DMS153 (cell line): ENCODE measurements around the gene NFKBIA.
"Not testable (repeated sequence)": the region's sequence is repeated elsewhere in the genome, so short reads cannot be mapped to it uniquely, and the experiment has no call there.

Experiments used
- DNase-seq: peaks from one replicate; lab custom pipeline; 2025; lab: John Stamatoyannopoulos, UW

Gene NFKBIA

DNA sequence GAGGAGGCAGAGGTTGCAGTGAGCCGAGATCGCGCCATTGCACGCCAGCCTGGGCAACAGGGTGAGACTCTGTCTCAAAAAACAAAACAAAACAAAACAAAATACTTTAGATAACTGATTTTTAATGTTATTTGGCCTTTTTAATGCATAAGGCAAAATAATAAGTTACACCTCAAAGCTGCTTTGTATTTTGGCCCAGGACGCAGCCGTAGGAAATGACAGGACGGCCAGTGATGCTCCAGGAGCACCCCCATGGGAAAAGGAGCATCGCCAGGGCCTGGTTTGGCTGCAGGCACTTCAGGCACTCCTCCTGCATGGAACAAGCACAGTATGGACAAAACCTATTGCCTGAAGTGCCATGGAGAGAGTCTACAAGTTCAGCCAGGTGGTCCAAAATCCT lies 3.5 kb upstream of the NFKBIA start:
- DNase-seq = no peak

DNA sequence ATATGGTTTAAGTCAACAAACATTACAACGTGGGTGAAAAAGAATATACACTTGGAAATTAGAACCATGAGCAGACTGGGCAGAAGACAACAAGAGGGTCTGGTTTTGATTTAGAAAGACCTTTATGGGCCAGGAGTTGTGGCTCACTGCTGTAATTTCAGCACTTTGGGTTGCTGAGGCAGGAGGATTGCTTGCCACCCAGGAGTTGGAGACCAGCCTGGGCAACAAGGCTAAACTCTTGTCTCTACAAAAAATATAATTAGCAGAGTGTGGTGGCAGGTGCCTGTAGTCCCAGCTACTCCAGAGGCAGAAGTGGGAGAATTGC lies 2.7 kb upstream of the NFKBIA start:
- DNase-seq = no peak

DNA sequence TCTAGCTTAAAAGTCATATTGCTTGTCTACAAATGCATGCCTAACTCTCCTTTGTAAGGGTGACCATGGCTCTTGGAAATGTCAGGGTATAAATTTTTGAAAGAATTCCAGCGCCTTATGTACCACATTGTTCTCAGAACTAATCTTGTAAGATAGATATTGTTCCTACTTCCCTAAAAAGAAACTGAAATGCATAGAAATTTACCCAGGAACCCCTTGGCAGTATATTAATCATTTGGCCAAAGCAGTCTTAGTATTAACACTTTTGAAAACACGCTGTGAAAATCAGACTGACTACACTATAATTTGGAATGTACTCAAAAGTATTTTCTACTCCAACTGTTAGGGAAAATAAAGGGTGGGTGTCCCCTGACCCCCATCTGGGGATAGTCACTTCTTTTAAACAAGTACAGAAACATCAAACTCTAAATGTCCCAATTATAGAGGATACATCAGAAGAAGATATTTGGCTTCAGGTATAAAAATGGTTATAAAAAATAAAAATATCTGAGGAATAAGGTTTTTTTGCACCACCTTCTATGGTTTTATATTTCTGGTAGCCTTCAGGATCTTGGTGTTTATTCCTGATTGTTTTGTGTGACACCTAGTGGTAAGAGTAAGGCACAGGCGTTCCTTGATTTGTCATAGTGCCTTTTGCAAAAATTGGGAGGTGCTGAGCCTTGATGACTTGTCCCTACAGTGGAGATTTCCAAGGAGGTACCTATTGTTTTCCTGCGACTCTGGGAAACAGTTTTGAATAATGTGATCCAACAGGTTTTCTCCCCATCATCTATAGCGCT lies 2.2 kb upstream of the NFKBIA start:
- DNase-seq = peak; percentile 38

DNA sequence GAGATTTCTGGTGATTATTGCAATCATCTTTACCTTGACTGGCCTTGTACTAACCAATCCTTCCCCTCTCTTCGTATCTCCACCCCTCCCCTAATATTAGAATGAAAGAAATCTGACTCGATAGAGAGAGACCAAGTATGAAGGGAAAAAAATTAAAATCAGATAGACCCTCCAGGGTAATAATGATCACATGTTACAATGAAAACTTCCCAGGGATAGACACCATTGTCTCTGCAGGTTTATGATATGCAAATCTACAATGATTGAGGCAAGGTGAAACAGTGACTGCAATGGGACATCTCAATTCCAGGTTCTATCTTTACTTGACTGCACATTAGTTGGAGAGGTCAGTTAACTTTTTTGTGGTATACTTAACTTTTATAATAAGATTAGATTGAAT lies 1.5 kb upstream of the NFKBIA start:
- DNase-seq = no peak

DNA sequence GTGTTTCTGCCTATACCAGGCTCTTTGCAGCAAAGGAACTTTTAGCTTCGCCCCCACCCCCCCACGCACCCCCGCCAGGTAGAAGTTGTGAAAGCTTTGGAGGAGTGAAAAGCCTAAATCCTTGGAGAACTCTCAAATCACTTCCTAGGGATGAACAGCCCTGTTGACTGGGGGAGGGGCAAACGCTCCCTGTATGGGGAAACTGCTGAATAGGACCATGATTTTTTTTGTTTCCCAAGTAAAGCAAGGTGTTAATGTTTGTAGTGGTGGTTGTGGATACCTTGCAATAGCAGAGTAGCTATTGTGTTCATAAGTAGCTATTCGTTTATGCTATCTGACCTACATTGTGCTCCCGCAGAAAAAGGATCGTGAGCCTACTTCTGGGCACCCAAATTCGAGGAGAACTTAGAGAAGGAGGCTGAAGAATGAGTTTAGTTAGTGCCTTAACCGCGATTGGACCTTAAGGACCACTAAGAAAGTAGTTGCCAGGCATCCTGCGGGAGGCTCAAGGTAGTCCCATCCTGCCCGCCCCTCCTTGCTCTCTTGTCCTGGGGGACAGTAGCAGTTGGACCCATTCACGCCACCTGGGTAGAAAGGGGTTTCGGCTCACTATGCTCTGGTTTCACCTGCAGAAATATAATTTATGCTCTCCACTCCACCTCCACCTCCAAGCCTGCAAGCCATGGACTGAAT lies 901 bp upstream of the NFKBIA start:
- DNase-seq = peak; percentile 10

DNA sequence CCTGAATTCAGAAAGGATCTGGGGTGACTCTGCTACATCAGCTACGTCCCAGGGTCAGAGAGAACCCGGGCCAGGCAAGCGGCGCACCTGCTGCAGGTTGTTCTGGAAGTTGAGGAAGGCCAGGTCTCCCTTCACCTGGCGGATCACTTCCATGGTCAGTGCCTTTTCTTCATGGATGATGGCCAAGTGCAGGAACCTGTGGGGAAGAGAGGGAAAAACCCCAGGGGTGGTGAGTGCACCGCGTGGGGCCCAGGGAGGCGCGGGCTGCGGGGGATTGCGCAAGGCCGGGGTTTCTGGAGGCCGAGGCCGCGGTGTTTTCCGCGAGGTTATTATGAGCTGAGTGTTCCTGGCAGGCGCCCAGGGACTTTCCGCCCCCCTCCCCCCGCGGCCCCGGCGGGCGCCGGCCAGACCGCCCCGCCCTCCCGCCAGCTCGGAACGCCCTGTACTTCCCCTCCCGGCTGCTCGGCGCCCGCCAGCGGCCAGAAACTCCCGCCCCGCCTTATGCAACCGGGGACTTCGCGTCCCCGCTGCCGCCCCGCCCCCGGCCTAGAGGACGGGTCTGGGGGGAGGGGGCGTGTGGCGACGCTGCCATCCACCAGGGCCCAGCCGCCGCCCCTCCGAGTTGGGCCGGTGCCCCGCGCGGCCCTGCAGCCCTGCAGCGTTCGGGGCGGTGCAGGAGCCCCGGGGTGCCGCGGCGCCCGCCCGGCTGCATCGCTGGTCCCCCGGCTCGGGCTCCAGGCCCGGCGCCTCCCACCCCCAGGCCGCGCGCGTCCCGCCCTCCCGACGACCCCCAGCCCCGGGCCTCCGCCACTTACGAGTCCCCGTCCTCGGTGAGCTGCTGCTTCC lies 723 bp downstream of the NFKBIA start:
- peak; percentile 84 for DNase-seq

DNA sequence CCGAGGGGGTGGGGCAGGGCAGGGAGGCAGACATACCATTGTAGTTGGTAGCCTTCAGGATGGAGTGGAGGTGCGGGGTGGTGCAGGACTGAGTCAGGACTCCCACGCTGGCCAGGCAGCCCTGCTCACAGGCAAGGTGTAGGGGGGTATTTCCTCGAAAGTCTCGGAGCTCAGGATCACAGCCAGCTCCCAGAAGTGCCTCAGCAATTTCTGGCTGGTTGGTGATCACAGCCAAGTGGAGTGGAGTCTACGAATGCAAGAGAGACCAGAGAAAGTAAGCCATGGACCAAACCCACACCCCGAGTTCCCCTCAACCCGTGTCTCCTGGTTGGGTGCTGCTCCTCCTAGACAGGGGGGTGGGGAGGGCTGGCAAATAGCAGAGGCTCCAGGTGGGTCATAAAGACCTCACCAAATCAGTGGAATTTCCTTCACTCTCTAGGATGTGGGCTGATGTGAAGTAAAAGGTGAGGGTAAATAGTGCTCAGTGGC lies 1.4 kb downstream of the NFKBIA start:
- DNase-seq = no peak

DNA sequence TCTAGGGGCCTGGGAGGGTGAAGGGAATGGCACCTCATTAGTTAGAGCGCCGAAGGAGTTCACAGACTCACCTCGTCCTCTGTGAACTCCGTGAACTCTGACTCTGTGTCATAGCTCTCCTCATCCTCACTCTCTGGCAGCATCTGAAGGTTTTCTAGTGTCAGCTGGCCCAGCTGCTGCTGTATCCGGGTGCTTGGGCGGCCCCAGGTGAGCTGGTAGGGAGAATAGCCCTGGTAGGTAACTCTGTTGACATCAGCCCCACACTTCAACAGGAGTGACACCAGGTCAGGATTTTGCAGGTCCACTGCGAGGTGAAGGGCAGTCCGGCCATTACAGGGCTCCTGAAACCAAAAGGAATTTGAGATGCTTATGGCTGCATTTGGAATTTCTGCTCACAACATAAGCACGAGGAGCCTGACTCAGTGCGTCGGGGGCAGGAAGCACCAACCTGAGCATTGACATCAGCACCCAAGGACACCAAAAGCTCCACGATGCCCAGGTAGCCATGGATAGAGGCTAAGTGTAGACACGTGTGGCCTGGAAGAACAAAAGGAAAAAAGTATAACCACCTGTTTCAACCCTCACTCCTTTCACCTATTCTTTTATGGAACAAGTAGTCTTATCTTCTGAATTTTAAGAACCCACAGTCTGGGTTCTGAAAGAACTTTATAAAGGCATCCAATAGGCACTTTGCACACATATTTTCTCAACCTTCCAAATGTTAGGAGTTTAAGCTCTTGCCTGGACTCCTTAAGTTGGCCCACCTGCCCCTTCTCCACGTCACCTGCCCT lies 2.0 kb downstream of the NFKBIA start:
- no peak for DNase-seq

DNA sequence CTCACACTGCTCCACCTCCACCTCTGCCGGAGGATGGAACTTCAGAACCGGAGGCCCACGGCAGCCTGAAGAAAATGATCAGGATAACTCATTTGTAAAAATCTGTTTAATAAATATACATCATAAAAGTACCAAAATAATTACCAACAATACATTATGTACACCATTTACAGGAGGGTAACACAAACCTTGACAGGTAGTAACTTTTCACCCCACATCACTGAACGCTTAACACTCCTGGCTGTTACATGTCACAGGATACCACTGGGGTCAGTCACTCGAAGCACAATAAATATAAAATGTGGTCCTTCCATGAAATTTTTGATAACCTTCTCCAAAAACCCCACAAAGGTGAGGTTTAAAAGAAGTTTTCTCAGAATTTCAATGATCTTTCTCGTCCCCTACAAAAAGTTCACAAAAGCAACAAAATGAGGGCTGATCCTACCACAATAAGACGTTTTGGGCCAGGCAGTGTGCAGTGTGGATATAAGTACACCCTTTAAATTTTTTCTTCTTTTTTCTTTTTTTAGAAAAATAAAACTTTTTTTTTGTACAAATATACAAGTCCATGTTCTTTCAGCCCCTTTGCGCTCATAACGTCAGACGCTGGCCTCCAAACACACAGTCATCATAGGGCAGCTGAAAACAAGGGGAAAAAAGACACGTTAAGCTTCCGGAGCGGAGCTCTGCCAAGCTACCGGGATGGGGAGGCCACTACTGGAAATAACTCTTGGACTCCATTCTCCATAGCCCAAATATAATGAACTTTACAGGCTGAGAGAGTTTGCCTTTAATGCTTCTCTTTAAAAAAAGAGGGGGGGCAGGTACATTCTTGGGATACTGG lies 2.9 kb downstream of the NFKBIA start:
- no peak for DNase-seq

DNA sequence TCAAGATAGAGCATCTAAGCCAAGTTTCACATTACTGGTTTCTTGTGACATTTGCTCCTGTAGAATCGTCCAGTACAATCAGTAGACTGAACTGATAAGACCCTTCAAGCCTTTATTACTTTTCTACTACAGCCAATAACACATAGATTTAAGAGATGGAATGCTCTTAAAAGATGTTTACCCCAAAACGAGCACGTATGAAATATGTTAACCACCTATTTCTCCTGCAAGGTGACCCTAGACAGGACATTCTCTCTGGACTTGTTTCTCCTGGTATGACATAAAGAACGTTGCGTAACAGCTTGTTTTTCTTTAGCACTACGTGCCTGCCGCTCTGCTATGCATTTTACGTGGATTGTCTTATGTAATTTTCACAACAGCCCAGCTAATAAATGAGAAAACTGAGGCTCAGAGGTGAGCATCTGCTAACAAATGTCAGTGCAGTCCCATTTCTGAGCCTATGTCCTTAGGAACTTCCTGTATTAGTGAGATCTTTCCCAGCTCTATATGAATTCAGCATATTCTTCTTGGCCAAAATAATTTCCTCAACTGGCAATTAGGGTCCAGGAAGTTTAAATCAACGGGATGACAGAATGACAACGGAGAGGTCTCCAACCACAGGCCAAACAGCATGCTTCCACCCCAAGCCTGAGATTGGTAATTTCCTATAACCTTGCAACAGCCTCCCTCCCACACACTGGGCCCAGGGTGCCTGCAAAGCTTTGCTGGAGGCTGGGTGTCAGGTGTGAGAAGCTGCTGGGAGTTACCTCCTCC lies 3.7 kb downstream of the NFKBIA start:
- DNase-seq = no peak

DNA sequence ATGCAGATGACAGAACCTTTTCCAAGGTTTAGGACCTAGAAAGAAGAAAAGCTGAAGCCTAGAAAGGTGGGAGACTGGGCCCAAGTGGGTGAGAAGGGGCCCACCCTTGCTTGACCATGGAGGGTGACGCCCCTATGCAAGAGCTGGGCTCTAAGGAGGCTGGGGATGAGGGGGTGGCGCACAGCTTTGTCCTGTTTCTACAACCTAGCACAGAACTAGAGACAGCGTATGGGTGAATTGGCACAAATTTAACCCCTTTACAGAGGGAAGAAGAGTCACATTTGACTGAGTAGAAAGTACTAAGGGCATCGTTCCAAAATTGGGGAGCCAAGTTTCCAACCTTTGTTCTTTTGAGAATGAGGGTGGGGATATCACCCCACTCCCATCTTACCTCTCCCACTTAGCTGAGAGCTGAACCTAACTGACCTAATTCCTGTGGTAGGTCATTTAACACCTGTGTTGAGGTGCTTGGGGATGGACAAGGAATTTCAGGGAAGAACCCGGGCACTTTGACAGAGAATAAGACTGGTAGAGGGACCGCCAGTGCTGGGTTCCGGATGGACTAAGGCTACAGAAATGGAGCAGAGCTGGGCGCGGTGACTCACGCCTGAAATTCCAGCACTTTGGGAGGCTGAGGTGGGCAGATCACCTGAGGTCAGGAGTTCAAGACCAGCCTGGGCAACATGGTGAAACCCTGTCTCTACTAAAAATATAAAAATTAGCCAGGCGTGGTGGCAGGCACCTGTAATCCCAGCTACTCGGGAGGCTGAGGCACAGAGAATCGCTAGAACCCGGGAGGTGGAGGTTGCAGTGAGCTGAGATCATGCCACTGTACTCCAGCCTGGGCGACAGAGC lies 5.2 kb downstream of the NFKBIA start:
- DNase-seq = no peak

DNA sequence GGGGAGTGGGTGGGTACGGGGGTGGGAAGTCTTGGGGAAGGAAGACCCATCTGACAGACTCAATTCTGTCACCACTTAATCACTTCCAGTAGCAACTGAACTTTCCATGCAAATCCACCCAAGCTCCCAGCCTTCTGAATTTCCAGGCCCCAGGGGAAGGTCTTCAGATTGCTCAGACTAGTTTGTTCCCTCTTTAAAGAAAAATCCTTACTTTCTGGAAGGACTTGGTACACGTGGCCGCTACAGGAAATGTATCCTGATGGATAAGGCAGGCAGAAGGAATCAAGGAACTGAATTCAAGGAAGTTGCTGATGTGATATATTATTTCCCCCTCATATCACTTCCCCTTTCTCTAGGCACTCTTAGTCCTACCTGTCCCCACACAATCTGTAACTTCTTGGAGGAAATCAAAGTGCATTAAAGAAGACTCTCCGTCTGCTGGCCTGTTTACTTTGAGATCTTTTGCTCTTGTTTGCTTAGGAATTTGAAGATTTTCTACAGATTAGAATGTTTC lies 6.4 kb downstream of the NFKBIA start:
- DNase-seq = no peak

DNA sequence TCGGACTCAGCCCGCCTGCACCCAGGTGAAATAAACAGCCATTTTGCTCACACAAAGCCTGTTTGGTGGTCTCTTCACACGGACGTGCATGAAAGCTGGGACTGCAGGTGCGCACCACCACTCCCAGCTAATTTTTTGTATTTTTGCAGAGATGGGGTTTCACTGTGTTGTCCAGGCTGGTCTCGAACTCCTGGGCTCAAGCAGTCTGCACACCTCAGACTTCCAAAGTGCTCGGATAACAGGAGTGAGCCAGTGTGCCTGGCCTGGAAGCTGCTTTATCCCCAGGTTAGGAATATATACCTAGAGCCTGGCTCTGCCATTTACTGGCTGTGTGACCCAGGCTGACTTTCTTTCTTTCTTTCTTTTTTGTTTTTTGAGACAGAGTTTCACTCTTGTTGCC lies 7.9 kb downstream of the NFKBIA start:
- not testable (repeated sequence) for DNase-seq

DNA sequence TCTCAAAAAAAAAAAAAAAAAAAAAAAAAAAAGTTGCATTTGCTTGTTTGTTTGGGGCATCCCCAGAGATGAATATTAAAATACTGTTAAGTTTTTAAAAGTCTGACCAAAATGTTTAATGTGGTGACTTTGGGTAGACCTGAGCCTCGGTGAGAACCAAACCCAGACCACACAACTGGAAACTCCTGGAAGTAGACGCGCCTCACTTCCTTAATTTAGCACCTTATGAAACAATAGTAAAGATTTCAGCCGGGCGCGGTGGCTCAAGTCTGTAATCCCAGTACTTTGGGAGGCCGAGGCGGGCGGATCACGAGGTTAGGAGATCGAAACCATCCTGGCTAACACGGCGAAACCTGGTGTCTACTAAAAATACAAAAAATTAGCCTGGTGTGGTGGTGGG lies 9.3 kb downstream of the NFKBIA start:
- no peak for DNase-seq

DNA sequence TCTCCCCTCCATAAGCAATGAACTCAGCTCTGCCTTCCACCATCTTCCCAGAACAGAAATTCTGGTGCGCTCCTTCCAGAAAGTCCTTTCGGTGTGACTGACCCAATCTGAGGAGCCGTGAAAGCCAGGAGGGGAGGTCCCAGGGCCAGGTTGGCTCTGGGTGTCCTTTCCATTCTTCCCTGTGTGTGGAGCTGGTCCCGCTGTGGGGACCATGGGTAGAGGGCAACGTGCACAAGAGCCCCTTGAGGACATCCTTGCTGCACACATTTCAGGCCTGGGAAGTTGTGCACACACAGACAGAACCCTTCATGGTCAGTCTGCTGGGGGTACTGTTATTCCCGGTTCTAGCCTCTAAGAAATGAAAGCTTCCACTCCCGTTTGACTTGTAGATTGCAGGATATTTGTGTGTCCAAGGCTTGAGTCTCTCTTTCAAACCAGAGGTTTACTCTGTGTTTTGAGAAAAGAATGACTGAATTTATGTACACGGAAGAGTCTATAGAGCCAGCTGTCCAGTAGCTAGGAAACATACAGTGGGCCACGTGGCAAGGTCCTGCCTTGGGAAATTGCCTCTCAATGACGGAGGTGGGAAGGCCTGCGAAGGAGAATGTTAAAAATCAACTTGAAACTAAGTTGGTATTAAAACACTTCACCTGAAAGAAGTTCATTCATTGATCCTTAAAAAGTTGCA lies 10.1 kb downstream of the NFKBIA start:
- no peak for DNase-seq

DNA sequence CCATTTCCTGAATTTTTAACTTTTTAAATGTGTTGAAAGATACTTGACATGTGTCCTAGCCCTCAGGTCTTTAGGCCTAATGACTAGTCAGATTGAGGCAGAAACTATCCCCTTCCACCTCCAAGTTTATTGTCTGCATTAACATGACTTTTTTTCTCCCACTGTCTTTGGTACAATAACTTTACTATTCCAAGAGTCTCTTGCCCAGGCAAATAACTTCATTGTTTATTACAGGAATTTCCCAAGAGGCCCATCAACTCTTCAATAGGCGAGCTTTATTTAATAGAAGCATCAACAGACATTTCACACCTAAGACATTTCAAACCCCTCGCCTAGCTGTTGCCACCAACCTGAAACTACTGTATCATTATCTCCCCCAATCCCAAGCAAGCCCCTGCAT lies 10.7 kb downstream of the NFKBIA start:
- no peak for DNase-seq

DNA sequence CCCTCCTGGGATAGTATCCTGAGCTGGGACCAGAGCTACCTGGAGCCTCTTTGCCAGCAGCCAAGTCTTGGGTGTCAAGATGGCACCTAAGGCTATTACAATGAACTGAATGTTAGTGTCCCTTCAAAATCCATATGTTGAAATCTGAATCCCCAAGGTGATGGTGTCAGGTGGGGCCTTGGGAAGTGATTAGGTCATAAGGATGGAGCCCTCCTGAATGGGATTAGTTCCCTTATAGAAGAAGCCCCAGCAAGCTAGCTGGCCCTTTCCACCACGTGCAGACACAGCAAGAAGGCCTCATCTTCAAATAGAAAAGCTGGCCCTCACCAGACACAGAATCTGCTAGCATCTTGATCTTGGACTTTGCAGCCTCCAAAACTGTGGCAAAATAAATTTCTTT lies 12.4 kb downstream of the NFKBIA start:
- DNase-seq = no peak

DNA sequence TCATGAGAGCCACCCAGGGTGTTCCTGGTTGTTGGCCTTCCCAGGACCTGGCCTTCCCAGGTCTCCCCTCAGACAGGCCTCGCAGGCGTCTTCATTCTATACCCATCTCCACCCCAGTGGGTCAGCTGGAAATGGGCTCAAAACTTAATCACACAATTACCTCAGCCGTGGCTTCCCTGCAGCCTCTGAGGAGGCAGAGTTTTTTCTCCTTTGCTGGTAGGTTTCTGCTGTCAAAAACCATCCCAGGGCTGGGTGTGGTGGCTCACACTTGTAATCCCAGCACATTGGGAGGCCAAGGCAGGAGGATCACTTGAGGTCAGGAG lies 13.2 kb downstream of the NFKBIA start:
- DNase-seq = no peak
